ENCODE measurements around the gene CD38.

DNA sequence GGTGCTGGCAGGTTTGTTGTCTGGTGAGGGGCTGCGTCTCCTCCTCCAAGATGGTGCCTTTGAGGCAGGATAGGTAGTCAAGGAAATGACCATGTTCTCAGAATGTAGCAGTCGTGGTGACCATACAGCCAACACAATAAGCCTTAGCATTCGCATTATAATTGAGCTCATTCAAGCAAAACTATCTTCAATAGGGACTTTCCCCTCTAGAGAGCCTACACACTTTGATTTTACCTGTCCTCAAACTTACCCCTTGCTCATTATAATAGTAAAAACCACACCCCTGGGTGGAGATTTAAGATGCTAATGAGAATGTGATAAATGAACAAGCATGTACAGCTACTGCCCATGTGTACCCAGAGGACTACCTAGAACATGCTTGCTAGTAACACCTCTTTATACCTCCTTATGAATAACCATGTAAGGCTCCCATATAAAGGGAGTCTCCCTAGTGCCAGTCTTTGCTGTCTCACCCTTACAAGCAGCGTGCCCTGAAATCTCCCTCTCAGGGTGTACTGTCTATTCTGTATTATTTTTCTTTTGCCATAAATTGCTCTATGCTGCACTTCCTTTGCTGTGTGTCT, 112.2 kb downstream of the CD38 start:
- TF ChIP-seq POLR2AphosphoS5 (IDR thresholded peaks at IDR 0.05; ENCODE audit: low read depth, low read length) (no peak), POLR2A (IDR thresholded peaks at IDR 0.05; ENCODE audit: low read depth, low read length) (no peak), TAF1 (IDR thresholded peaks at IDR 0.05; ENCODE audit: low read depth, low read length) (no peak), POU2F2 (IDR thresholded peaks at IDR 0.05; ENCODE audit: low read depth, low read length) (no peak), SPI1 (IDR thresholded peaks at IDR 0.05; ENCODE audit: low read depth, low read length) (no peak), PAX5 (IDR thresholded peaks at IDR 0.05; ENCODE audit: insufficient read depth, low read length, severe bottlenecking) (no peak)

Measured in GM12891 (cell line).